OCI-LY1 (cell line): Measurements from ENCODE around the gene SLC35D2.

Source experiments
- H2AFZ ChIP-seq: fragments of 200-600 bp; sonication (generic), shearing (Covaris generic); 2 replicates; pipeline ENCODE4 v1.6.0; 2014; ENCODE audit warnings: antibody characterized with exemption, mild to moderate bottlenecking, low read length
- H3F3A ChIP-seq: fragments of 200-600 bp; sonication (generic), shearing (Covaris generic); 2 replicates; pipeline ENCODE4 v1.6.0; 2014; ENCODE audit warnings: mild to moderate bottlenecking, antibody characterized with exemption, low read length, moderate library complexity; ENCODE audit not compliant: insufficient read depth
- H3K27ac ChIP-seq: fragments of 200-600 bp; sonication (generic); 2 replicates; pipeline ENCODE4 v1.5.1; 2014; ENCODE audit warnings: low read length, mixed run types, mild to moderate bottlenecking, low read depth; ENCODE audit not compliant: poor library complexity, severe bottlenecking
- H3K27me3 ChIP-seq: fragments of 200-600 bp; sonication (generic); 2 replicates; pipeline ENCODE4 v1.6.0; 2014; ENCODE audit warnings: antibody characterized with exemption, mild to moderate bottlenecking, low read length, moderate library complexity; ENCODE audit not compliant: insufficient read depth
- H3K36me3 ChIP-seq: fragments of 200-600 bp; sonication (generic); 2 replicates; pipeline ENCODE4 v1.6.1; 2014; ENCODE audit warnings: mild to moderate bottlenecking, antibody characterized with exemption, low read length, moderate library complexity, mixed read lengths; ENCODE audit not compliant: insufficient read depth
- H3K4me1 ChIP-seq: fragments of 200-600 bp; sonication (generic); 2 replicates; pipeline ENCODE4 v1.5.1; 2014; ENCODE audit warnings: mild to moderate bottlenecking, low read length, moderate library complexity; ENCODE audit not compliant: insufficient read depth, severe bottlenecking
- H3K4me2 ChIP-seq: fragments of 200-600 bp; sonication (generic), shearing (Covaris generic); 2 replicates; pipeline ENCODE4 v1.6.1; 2014; ENCODE audit warnings: low read length
- H3K4me3 ChIP-seq: fragments of 200-600 bp; sonication (generic); 2 replicates; pipeline ENCODE4 v1.5.1; 2014; ENCODE audit warnings: low read length, low read depth, mild to moderate bottlenecking, mixed read lengths; ENCODE audit not compliant: poor library complexity, severe bottlenecking
- H3K79me2 ChIP-seq: fragments of 200-600 bp; shearing (Covaris generic); 2 replicates; pipeline ENCODE4 v1.6.1; 2016; ENCODE audit warnings: mixed run types, low read length, mixed read lengths; ENCODE audit not compliant: insufficient read depth
- H3K9ac ChIP-seq: fragments of 200-600 bp; sonication (generic), shearing (Covaris generic); 2 replicates; pipeline ENCODE4 v1.6.1; 2014; ENCODE audit warnings: mild to moderate bottlenecking, low read length, mixed read lengths
- H3K9me2 ChIP-seq: fragments of 200-600 bp; sonication (generic), shearing (Covaris generic); 2 replicates; pipeline ENCODE4 v1.6.1; 2014; ENCODE audit warnings: low read depth, mild to moderate bottlenecking, low read length, mixed read lengths
- H3K9me3 ChIP-seq: fragments of 200-600 bp; shearing (Covaris generic); 2 replicates; pipeline ENCODE4 v1.6.1; 2014; ENCODE audit warnings: low read length, mixed read lengths
- H4K20me1 ChIP-seq: fragments of 200-600 bp; sonication (generic), shearing (Covaris generic); 2 replicates; pipeline ENCODE4 v1.6.0; 2016; ENCODE audit warnings: mild to moderate bottlenecking, low read length; ENCODE audit not compliant: insufficient read depth
- CTCF ChIP-seq: fragments of 200-600 bp; sonication (generic), shearing (Covaris generic); IDR thresholded peaks from 2 replicates; pipeline ENCODE4 v1.5.1; 2017; ENCODE audit warnings: mild to moderate bottlenecking, antibody characterized with exemption, low read length, moderate library complexity, mixed read lengths
- EZH2 ChIP-seq: fragments of 200-600 bp; sonication (generic), shearing (Covaris generic); IDR thresholded peaks from 2 replicates; pipeline ENCODE4 v1.8.0; 2017; ENCODE audit warnings: borderline replicate concordance, mixed run types, mild to moderate bottlenecking, antibody characterized with exemption, low read length, moderate library complexity, mixed read lengths

The SLC35D2 gene

GRCh38 chr9:96340707-96341106 is 42.8 kb downstream of the SLC35D2 start:
- H2AFZ ChIP-seq: no peak overlapping the region
- H3K9me3 ChIP-seq: no peaks in the 10 kb centered on the region
- no peaks in the 10 kb centered on the region for H4K20me1 ChIP-seq
- H3F3A ChIP-seq: no peaks in the 10 kb centered on the region
- H3K4me2 ChIP-seq: no peak overlapping the region
- H3K9me2 ChIP-seq: no peaks in the 10 kb centered on the region
- H3K4me3 ChIP-seq: no peak overlapping the region
- no peak overlapping the region for H3K9ac ChIP-seq
- no peaks in the 10 kb centered on the region for H3K27me3 ChIP-seq
- no peaks in the 10 kb centered on the region for H3K36me3 ChIP-seq
- no peak overlapping the region for H3K27ac ChIP-seq
- H3K4me1 ChIP-seq: no peaks in the 10 kb centered on the region
- TF ChIP-seq CTCF: no peak
- no peak for TF ChIP-seq EZH2
- no peaks in the 10 kb centered on the region for H3K79me2 ChIP-seq

- H2AFZ ChIP-seq: no peak overlapping the region
- no peaks in the 10 kb centered on the region for H3K4me1 ChIP-seq
- H3K36me3 ChIP-seq: no peaks in the 10 kb centered on the region
- H3K79me2 ChIP-seq: no peaks in the 10 kb centered on the region
- TF ChIP-seq EZH2: no peak
- no peak overlapping the region for H3K9ac ChIP-seq
- no peak overlapping the region for H3K4me2 ChIP-seq
- H3K4me3 ChIP-seq: no peak overlapping the region
- no peaks in the 10 kb centered on the region for H3K9me2 ChIP-seq
- no peaks in the 10 kb centered on the region for H4K20me1 ChIP-seq
- H3F3A ChIP-seq: no peaks in the 10 kb centered on the region
- H3K27me3 ChIP-seq: no peaks in the 10 kb centered on the region
- no peak overlapping the region for H3K27ac ChIP-seq
- no peaks in the 10 kb centered on the region for H3K9me3 ChIP-seq
Observed at GRCh38 chr9:96338299-96338698, 45.2 kb downstream of the SLC35D2 start.

- no peaks in the 10 kb centered on the region for H3K4me1 ChIP-seq
- no peak overlapping the region for H2AFZ ChIP-seq
- H4K20me1 ChIP-seq: no peaks in the 10 kb centered on the region
- no peak overlapping the region for H3K4me2 ChIP-seq
- H3K79me2 ChIP-seq: no peaks in the 10 kb centered on the region
- H3K4me3 ChIP-seq: no peak overlapping the region
- H3F3A ChIP-seq: no peaks in the 10 kb centered on the region
- no peak overlapping the region for H3K9ac ChIP-seq
- H3K9me2 ChIP-seq: no peaks in the 10 kb centered on the region
- H3K36me3 ChIP-seq: no peaks in the 10 kb centered on the region
- no peaks in the 10 kb centered on the region for H3K9me3 ChIP-seq
- no peaks in the 10 kb centered on the region for H3K27me3 ChIP-seq
- no peak for TF ChIP-seq EZH2
- TF ChIP-seq CTCF: no peak
- no peak overlapping the region for H3K27ac ChIP-seq
Observed at GRCh38 chr9:96333958-96334357, 49.6 kb downstream of the SLC35D2 start.

GRCh38 chr9:96331236-96331947 is 52.1 kb downstream of the SLC35D2 start:
- Histone ChIP-seq H3K27ac (no peak overlapping the region), H3F3A (no peaks in the 10 kb centered on the region)

More at GRCh38 chr9:96331236-96331947, 52.1 kb downstream of the SLC35D2 start:
- H3K36me3 ChIP-seq: no peaks in the 10 kb centered on the region
- H4K20me1 ChIP-seq: no peaks in the 10 kb centered on the region
- H2AFZ ChIP-seq: no peak overlapping the region
- TF ChIP-seq EZH2: no peak
- no peak for TF ChIP-seq CTCF
- H3K4me1 ChIP-seq: no peaks in the 10 kb centered on the region
- no peak overlapping the region for H3K9ac ChIP-seq
- H3K4me2 ChIP-seq: no peak overlapping the region
- H3K4me3 ChIP-seq: no peak overlapping the region
- no peaks in the 10 kb centered on the region for H3K27me3 ChIP-seq
- H3K9me2 ChIP-seq: no peaks in the 10 kb centered on the region
- H3K9me3 ChIP-seq: no peaks in the 10 kb centered on the region
- no peaks in the 10 kb centered on the region for H3K79me2 ChIP-seq
